NCI-H1048 (cell line): Measurements from ENCODE around the gene SFRP5.

Experiments
- DNase-seq: peaks from one replicate; lab custom pipeline; 2025; lab: John Stamatoyannopoulos, UW

The SFRP5 gene

DNA sequence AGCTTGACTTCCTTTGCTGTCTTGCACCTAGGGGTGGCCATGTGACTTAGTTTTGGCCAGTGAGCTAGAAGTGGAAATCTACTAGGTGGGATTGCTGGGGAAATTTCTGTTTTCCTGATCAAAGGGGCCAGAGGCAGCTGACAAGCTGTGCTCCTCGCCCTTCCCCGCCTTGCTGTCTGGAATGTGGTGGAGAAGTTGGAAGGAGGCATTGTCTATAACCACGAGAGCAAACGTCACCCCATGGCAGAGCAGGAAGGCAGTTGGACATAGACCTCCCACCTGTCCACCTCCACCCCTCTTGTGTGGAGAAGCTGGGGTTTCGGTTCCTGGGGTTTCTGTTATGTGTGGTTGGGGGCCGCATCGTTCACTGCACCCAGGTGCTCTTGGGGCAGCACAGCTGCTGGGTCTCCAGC lies 7.3 kb downstream of the SFRP5 start:
- DNase-seq: no peak

DNA sequence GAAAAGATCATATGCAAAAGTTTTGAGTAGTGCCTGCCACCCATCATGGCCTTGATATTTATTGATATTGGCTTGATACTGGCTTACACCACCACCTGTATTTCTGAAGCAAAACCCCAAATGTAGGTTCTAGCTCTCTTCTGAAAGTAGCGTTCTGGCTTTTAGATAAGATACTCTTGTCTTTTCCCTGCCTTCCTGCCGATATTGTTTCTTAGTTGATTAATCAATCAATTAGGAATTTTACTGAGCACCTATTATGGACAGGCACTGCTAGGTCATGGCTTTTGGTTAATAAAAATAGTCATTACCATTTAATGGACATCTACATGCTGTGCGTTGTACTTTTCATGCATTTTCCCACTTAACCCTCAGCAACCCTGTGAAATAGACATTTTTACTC lies 7.9 kb downstream of the SFRP5 start:
- DNase-seq: no peak

- no peak for DNase-seq
Observed at GRCh38 chr10:97763411-97763810, 8.4 kb downstream of the SFRP5 start.

- DNase-seq: no peak
Observed at GRCh38 chr10:97762816-97763215, 9.0 kb downstream of the SFRP5 start.

DNA sequence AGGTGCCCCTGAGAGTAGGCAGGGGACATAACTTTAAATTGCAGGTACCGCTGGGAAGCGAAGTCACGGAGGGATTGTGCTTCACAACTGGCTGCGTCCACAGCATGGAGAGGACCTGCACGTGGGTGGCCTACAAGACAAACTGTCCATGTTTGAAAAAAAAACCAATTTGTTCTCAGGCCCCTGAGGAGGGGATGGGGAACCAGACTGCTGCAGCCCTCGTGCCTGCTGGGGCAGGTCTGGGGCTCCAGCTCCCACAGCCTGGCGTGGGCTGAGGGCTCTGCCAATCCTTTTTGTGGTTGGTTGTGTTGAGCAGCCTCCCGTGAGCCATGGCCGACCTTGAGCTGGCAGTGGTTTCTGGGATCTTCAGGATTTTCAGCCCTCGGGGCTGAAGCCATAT lies 9.7 kb downstream of the SFRP5 start:
- DNase-seq: no peak

DNA sequence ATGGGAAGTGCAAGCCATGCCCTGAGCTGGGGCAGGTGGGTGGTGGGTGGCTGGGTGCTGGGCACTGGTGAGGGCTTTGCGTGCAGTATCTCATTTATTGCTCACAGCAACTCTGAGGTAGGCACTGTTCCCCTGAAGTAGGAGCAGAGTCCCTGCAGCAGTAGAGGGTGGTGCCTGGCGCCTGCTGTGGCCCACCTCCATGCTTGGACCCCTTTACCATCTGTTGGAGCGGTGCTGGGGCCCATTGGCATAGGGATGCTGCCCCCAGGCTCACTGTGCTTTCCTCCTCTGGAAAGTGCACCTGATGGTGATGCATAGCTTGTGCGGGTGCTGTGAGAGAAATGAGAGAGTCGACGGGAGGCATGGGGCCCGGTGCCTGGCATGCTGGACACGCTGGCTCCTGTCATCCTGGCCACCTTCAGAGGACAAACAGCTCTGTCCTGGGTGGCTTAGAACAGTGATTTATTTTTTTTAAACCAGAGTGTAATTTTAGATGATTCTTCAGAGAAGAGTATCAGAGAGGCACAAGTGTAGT lies 10.4 kb downstream of the SFRP5 start:
- DNase-seq: no peak

- no peak for DNase-seq
Observed at GRCh38 chr10:97760461-97761257, 11.1 kb downstream of the SFRP5 start.

- DNase-seq: no peak
Observed at GRCh38 chr10:97759946-97760345, 11.9 kb downstream of the SFRP5 start.

DNA sequence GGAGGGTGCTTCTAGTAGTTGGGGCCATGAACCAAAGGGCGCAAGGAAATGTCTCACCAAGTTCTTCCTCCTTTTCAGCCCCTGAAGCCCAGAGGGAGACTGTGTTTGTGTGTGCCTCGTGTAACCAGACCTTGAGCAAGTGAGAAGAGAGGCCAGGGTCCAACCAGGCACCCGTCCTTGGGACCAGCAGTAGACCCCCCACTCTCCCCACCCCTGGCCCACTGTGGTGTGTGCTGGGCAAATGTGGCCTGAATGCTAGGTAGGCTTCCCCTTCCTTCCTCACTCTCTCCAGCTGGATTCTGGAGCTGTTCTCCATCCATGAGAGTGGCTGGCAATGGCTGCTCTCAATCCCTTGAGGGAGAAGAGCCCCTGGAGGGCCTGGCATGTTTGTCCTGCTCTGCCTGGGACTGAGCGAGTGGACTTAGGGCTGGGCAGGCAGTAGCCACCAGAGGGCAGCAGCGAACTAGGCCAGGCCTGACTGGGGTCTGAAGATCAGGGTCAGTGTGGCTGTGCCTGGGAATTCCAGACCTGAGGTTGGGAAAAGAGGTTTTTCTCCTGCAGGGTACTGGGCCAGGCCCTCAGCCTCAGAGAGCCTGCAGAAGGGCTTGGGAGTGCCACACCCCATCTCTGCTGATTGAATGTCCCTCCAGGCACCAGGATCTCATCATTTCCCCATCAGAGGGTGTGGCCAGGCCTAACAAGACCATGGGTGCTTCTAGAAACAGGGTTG lies 12.5 kb downstream of the SFRP5 start:
- no peak for DNase-seq

DNA sequence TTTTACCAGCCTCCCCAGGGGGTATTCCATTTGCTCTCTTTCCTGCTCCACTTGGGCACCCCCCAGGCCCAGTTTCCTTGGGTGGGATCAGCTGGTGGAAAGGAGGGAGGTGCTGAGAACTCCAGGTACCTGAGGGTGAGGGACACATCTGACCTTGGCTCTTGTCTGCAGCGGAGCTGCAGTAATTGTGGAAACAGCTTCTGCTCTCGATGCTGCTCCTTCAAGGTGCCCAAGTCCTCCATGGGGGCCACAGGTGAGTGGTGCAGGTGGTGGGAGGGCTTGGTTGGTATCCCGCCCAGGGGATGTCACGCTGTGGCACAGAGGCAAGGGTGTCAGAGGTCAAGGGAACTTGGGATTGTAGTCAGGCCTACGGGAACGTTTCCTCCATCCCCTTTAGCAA lies 14.3 kb downstream of the SFRP5 start:
- no peak for DNase-seq

DNA sequence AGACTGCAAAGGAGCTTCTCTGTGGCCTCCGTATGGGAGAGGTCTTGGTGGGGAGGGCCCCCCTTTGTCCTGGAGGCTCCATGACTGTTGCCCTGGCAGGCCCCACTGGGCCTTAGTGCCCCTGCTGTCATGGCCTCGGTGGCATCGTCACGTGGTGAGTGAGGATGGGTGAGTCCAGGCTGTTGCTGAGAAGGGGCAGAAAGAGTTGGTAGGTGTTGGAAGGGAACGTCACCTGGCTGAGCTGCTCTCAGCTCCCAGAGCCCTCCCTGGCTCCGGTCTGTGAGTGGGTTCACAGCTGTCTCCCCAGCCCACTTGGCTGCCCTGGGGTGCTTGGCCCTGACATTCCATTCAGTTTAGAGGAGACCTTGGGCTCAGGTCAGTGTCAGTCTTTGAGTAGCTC lies 16.1 kb downstream of the SFRP5 start:
- no peak for DNase-seq

- DNase-seq: no peak
Observed at GRCh38 chr10:97754726-97755125, 17.1 kb downstream of the SFRP5 start.

DNA sequence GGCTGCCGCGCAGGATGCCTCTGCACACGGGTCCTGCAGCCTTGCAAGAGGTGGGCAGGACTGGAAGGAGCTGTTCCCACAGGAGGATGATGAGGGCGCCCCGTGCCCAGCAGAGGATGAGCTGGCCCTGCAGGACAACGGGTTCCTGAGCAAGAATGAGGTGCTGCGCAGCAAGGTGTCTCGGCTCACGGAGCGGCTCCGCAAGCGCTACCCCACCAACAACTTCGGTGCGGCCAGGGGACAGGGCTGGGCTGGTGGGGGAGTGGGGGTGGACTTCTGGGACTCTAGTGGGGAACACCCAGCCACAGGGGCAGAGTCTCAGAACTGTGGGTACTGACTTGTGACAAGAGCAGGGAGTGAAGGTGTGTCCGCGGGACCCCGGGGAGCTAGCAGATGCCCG lies 18.8 kb downstream of the SFRP5 start:
- no peak for DNase-seq

DNA sequence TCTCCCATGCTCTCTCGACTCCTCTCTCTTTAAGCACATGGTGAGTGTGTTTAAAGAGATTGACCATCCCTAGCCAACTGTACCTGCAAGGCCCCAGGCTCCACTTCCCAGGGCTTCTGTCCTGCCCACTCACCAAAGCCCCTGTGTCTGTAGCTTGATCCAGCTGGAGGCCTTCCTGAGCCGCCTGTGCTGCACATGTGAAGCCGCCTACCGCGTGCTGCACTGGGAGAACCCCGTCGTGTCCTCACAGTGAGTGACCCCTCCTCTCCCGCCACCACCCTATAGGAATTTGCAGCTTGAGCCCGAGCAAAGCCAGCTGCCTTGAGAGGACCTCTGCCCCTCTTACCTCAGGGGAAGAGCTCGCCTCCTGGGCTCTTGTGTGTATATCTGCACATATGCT lies 23.7 kb downstream of the SFRP5 start:
- DNase-seq: no peak

GRCh38 chr10:97747573-97747972 lies 24.2 kb downstream of the SFRP5 start:
- no peak for DNase-seq

GRCh38 chr10:97744405-97745035 lies 27.3 kb downstream of the SFRP5 start:
- DNase-seq: no peak

DNA sequence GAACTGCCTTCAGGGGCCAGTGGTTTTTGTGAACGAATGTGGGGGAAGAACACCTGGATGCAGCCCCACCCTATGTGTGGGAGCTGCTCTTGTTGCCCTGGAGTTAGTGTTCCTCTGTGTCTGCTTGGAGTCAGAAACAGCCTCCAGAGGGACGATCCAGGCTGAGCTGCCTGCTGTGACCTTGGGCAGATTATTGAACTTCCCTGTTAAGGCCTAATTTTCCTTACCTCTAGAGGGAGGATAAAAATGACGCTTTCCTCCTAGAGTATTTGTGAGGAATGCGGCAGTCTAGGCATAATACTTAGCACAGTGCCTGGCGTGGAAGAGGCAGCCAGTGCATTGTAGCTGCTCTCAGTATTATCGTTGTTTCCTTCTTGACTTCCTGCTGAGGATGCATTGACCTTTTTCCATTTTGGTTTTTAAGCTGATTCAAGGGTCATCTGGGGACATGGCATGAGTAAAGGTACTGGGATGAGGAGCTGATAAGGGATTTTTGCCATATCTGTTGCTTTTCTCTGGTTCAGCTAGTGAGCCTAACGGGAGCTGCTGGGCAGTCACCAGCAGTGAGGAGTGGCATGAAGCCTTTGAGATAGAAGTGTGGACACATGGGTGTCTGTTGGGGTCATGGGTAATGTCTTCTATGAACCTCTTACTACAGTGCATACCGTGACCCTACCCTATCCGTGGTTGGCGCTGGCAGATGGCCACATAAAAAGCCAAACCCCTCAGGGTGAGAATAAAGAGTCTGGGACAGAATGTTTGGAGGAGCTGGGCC lies 28.4 kb downstream of the SFRP5 start:
- no peak for DNase-seq

- DNase-seq: no peak
Observed at GRCh38 chr10:97740613-97741012, 31.2 kb downstream of the SFRP5 start.

GRCh38 chr10:97738616-97739015 lies 33.2 kb downstream of the SFRP5 start:
- no peak for DNase-seq

DNA sequence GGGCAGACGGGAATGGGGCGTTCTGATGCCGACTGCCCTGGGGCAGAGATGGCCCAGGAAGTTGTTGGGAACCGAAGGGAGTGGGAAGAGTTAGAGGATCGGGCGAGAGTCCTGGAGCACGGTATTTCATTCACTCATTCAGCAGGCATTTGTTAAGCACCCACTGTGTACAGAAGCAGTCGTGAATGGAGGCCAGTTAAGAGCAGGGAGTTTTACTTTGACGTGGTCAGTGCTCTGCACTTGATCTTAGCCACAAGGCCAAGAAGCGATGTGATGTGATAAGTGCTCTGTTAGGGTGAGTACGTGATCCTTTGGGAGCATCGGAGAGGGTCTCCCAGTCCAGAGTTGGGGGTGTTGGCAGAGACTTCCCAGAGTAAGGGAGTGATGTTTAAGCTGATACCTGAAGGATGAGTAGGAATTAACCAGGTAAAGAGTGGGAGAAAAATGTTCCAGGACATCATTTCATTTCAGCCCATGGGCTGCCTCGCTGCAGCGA lies 34.0 kb downstream of the SFRP5 start:
- DNase-seq: no peak

- peak; percentile 97 for DNase-seq
Observed at GRCh38 chr10:97736902-97737769, 34.7 kb downstream of the SFRP5 start, which contains the start of gene ZFYVE27. ZFYVE27 (plus strand) TSS chr10:97737128; CDS start chr10:97738478, 1,350 bp downstream.
